Frontal cortex (tissue), 4 donors: ENCODE measurements around the gene KIF26B. TPM values are rescaled to one million over a fixed set of nuclear protein-coding genes. Genes with fewer than 3 reads are reported as not detected.

Experiments used
- DNase-seq, 2 donors: peaks; one replicate each; pipeline ENCODE4 v3.0.0; 2012; ENCODE audit warnings: low spot score in 2 of 2
- FAIRE-seq: peaks from 2 replicates; lab custom pipeline; 2012; peaks lifted over from hg19 to GRCh38; lab: Jason Lieb, UNC
- total RNA-seq: library from RNA; depleted of rRNA; stranded (reverse); fragments of >200 nt; gene quantifications from one replicate; pipeline ENCODE4 v1.2.3, GENCODE V29; 2014
- donor health status: control.
- donor health status: control.
- donor health status: control.

Gene KIF26B
- total RNA-seq, 1 donor from 2014 or later = 11.4 TPM

DNA sequence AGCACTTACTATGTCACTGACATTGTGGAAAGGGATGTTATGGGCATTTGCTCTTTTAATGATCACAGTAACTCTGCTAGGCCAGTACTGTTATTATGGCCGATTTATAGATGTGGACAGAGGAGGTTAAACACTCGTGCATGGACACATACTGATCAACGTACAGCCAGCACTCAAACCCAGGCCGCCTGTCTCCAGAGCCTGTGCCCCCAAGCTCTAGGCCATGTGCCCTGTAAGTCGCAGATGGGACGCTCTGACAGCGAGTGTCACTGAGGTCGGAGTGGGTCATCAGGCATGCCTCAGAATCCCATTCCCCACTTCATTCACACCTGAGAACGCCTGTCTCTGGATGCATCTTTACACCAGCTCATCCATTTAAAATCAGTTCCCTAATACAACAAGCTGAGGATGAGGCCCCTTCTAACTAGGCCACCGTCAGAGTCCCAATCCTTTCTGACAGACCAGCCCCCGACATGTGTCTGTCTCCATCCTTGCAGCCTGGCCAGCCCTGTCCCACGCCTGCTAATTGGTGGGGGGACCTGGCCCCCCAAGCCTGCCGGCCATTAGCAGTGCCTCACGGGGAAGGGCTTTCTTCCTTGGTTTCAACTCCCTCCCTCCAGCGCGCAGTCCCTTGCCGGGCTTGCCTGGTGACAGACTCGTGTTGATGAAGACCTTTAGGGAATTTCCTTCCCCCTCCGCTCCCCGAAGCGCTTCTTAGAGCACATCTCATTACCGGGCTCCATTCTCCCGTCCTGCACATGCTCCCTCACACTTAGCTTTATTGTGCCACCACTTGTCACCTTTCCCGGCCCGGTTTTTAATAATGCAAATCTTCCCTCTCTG lies 436.8 kb downstream of the KIF26B start:
- FAIRE-seq (no peak), DNase-seq (no peak)

DNA sequence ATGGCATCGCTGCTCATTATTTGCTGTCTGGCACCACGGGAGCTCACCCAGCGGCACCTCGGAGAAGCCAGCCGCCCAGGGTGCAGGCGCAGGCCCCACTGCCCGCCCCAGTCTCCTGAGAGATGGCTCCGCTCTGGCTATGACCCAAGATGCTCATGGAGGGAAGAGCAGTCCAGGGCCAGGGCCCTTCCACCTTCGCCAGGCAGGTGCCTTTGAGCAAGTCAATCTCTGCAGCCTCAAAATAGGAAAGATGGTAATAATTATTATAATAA lies 437.3 kb downstream of the KIF26B start:
- no peak for FAIRE-seq
- no peak for DNase-seq

DNA sequence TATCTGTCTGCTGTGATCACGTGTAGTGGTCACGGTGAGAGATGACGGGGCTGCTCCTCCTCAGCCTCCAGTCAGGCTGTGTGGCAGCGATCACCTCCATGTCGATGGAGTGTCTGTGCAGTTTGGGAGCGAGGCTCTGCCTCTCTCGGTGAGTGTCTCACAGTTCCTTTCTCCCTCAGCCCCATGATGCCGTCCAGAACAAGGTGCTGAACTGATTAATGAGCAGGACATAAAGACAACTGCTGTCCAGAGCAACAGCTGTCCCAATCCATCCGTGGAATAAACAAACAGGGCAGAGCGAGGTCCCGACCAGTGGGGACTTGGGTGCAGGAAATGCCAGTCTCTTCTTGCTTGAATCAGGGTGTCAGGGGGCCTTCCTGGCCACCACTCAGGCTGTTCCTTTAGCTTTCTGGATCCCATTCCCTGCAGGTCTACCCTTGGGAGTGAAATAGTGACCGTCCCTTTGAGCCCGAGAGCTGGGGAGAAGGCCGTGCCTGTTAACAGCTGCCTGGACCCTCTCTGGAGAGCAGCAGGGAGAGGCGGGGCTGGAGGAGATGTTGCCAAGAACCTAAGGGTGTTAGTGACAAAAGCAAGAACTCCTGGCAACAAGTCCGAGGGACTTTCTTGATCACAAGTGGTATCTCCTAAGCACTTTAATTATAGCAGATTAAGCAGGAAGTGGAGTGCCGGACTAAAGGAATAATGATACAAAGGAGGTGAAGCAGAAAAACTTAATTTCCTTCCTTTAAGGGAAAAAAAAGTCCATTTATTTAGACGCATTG lies 443.9 kb downstream of the KIF26B start:
- FAIRE-seq (no peak), DNase-seq (no peak)

DNA sequence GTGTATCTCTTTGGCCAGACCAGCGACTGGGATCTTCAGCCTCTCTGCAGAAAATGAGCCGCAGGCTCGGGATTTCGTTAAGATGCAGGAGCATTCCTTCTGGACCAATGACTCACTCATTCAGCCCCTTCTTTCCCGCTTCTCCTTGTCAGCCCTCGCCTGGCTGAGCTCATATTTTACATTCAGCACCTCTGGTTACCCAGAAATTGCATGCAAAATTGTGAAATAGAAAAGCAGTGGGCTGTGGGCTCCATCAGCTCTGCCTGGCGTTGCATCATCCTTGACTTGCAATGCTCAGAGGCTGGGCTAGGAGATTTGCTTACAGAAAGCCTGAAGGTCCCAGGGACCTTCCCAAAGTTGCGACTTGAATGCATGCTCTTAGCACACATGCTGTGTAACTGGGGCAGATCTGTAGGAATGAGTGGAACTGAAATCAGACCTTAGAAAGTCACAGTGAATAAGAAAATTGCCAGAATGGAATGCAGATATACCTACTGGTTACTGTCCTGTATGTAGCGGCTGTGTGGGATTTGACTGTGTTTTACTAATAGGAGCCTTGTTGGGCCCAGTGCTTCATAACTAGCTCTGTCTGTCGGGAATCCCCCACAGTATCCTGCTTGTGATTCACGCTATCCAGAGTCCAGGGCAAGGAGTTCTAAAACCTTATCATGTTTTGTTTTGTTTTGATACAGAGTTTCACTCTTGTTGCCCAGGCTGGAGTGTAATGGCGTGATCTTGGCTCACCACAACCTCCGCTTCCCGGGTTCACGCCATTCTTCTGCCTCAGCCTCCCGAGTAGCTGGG lies 444.8 kb downstream of the KIF26B start:
- FAIRE-seq (no peak), DNase-seq (no peak)

DNA sequence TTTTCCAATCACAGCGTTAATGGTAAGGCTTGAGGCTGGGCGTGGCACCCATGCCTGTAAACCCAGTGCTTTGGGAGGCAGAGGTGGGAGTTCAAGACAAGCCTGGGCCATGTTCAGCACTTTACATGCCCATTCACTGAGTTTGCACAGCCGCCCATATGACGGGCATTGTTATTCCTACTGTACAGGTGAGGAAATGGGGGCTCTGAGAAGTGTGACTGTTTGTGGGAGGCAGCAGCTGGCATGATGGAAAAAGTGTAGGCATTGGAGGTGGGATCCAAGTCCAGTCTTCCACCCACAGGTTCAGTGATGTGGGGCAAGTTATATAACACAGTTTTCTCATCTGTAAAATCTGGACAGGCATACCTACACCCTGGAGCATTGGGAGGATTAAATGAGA lies 445.9 kb downstream of the KIF26B start:
- FAIRE-seq (no peak), DNase-seq (no peak)

DNA sequence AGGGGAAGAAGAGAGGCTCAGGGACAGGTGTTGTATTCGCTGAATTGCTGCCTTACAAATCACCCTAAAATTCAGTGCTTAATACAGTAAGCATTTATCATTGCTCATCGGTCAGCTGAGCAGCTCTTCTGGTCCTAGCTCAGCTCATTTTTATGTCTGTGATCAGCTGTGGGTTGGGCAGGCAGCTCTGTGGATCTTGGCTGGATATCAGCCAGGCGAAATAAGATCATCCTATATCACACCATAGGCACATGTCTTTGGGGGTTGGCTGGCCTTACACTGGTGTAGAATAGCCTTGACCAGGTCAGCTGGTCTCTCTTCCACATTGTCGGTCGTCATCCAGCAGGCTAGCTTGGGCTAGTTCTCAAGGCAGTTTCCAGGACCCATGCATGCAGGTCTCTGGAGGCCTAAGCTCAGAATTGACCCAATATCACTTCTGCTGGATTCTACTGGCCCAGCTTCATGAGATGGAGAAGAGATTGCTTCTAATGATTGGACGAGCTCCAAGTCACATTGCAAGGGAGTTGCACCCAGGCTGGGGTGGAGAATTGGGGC lies 448.6 kb downstream of the KIF26B start:
- FAIRE-seq (no peak), DNase-seq (no peak)

DNA sequence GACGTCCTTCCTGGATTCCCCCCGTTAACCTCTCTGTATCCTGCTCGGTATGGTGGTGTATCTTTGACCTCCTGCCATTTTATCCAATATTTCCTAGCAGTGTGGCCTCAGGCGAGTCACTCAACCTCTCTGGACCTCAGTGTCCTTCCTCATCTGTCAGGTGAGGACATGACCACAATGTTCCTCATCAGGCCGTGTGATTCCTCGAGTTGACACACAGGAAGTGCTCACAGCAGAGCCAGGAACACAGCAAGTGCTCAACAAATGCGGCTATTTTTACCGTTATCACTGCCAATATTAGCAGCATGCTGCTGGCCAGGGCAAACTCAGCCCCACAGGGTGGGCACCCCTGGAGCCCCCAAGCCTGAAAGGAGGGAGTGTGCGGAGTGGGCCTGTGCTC lies 450.2 kb downstream of the KIF26B start:
- FAIRE-seq (no peak), DNase-seq (no peak)

DNA sequence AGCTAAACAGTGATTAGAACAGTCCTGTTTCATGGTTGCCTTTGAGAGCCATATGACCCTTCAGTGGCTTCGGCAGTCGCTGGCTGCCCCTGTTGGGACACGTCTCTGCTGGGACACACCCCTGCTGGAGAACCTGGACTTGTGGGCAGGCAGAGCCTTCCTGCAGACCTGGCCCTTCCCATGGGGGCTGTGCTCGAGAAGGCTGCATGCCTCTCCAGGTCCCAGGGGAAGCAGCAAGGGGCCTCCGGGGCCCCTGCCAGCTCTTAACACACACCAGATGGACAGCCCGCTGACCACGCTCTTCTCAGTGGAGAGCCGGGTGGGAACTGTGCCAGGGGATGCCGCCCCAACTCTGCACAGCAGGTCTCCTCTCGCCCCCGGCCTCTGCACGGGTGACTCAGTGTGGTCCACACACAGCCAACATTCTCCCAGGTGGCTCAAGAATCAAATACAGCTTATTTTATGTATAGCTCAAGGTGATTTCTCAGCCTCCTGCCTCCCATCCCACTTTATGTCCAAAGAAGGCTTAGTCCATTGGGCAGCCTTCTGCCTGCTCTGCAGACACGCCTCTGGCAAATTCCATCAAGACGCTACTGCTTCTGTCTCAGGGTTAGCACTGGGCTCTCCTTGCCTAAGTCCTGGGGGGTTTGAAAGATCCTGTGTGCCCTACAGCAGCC lies 450.8 kb downstream of the KIF26B start:
- DNase-seq (no peak), FAIRE-seq (no peak)

DNA sequence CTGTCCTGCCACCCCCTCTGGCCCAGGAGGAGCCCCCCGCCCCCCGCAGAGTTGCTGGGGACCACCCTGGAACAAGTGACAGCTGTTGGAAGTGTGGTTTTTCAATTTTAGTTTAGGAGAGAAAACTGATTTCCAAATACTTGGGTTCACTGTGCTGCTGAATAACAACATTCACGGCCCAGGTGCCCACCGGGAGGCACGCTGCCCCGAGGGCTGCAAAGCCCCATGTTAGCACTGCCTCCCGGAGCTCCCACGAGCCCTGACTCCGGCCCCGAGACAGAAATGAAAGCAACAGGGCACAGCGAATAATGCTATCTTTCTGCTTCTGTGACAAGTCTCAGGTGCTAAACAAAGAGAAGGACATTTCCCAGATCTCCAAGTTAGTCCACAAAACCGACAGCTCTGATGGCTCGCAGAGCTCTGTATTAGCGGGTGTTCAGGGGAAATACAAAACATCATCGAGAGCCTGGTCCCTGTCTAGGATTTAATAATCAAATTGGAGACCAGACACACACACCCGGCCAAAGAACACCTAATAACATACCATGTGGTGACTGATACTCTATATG lies 451.5 kb downstream of the KIF26B start:
- FAIRE-seq (no peak), DNase-seq (no peak)

DNA sequence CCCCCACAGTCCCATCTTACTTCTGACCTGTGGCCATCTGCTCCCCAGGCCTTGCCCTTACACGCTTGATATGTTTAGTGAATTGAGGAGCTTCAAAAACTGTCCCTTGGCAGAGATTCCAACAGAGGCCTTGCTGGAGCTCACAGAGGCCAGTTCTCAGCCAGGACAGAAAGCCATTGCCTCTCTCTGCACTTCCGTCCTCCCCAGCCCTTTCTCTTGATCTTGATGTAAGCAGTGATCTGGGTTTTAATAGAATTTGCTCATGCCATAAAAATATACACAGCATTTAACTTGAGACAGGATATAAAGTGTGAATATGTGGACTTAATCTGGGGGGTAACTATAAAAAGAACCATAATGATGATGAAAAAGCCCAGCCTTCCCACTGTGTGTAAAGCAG lies 453.5 kb downstream of the KIF26B start:
- FAIRE-seq (no peak), DNase-seq (no peak)

DNA sequence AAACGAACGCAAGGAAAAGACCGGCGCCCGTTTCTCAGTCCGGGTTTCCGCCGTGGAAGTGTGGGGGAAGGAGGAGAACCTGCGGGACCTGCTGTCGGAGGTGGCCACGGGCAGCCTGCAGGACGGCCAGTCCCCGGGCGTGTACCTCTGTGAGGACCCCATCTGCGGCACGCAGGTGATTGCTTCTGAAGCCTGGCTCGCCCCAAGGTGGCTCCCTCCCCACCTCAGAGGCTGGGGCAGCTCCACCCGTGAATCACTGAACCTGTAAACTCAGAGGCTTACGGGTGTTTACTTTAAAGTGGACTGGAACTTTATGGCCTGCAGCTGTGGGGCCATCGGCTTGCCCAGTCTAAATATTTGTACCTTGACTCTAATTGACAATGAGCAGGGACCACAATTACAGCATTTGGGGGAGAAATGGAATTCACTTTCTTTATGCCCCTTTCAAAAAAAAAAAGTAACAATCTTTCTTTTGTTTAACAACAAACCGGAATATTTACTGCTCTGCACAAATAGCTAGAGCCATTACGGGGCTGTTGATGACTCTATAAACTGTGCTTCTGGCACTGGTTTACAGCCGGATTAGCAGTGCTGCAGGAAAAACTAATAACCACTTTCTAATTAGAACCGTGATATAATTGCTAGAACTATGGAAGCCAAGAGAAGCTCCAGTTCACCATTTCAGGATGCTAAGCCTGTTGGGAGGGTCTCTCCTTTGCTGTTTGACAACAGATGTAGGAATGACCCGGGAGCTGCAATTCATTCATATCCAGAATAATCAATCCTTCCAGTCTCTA lies 454.8 kb downstream of the KIF26B start:
- no peak for FAIRE-seq
- no peak for DNase-seq

DNA sequence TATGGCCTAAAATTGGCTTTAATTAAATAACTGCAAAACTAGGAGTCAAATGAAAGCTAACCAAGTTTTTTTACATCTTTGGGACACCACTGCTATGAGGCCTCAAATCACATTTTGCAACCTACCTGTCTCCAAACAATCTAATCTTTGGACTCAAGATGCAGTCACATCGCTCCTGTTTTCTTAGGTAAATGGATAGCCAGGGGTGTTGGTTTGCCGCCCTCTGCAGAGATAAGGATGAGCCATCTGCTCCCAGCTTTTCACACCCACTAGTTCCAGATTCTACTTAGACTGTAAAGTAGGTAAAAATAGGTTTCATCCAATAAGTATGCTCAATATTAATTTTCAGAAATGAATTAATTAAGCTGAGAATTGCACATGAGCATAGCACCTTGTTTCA lies 456.5 kb downstream of the KIF26B start:
- DNase-seq (no peak), FAIRE-seq (no peak)

DNA sequence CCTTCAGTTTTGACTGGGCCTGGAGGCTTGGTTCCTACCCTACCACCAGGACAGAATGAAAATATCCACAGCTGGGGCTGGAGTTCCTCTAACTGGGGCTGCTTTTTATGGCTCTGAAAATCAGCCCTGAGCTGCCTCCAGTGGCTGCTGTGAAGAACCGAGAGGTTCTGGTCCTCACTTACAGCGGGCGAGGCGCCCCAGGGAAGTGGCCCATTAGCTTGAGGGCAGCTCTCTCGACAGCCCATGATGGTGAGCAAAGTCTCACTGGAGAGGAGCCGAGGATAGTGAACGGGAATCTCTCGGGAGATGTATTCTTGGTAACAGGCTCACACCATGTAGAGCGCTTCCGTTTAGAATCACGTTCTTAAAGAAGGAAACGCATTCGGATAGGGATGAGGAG lies 459.7 kb downstream of the KIF26B start:
- FAIRE-seq (no peak), DNase-seq (no peak)

DNA sequence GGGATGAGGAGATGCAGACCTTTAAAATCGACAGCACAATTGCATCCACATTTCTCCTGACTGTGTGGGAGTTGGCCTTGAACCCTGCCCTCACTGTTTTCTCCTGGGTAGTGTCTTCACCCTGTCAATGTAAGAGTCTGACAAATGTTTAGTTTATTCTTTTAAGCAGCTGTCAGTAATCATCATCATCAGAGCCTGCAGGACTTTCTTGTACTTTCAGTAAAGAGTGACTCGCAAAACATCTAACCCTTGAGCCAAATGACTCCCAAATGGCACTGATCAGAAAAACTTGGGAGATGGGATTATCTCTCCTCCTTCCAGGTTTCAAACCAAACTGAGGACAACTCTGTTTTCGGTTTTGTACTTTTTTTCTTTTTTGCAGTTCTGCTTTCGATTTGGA lies 460.2 kb downstream of the KIF26B start:
- FAIRE-seq = no peak
- DNase-seq = no peak

DNA sequence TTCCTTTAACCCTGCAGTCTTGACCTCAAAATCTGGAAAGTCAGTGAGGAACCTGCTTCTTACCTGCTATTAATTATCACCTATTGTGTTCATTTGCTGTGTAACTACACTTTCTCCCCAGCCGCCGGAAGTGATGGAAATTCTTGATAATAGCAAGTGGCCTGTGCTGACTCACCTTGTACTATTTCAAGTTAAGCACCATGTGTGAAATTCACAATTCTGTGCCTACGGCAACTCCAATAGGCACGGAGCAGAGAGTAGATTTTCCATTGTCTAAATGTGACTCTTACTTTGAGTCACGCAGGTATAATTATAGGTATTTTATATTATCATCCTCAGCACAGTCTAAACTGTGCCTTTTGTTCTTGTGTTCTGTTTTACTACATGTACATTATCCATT lies 466.8 kb downstream of the KIF26B start:
- no peak for FAIRE-seq
- DNase-seq = no peak

DNA sequence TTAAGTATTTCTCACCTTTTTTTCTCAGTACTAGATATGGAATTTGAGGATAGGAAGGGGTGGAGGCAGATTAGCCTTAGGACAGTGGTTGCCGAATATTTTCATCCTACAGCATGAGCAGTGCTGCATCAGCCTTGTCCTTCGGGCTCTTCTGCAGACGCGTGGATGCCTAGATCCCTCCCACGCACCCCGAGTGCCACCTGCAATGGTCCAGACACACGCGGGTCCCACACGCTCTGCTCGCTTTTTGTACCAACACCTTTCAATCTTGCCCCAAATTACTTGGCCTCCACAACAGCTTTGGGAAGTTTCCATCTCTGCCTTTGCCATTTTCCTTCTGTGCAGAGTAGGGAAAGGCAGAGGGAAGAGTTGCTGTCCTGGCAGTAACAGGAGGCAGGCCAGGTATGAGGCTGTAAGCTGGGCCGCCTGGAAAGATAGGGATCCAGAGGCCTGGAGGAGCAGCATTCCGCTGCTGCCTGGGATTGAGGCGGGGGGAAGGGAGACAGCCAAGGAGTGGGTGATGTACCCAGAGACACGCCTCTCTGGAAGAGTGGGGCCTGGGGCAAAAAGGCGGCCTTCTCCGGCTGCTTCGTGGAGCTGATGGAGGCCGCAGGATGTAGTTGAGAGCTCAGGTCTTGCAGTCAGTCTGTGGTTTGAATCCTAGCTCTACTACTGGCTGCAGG lies 467.7 kb downstream of the KIF26B start:
- no peak for DNase-seq
- no peak for FAIRE-seq

DNA sequence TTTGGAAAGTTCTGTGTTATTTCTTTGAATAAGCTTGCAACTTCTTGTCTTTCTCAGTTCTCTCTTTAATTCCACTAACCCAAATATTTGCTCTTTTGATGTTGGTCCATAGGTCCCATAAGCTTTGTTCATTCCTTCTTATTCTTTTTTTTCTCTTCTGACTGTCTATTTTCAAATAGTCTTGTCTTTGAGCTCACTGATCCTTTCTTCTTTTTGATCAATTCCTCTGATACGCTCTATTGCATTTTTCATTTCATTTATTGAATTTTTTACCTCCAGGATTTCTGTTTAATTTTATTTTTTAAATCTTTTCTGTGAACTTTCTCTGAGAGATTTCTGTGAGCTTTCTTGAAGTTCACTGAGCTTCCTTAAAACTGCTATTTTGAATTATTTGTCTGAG lies 486.6 kb downstream of the KIF26B start:
- FAIRE-seq = no peak

DNA sequence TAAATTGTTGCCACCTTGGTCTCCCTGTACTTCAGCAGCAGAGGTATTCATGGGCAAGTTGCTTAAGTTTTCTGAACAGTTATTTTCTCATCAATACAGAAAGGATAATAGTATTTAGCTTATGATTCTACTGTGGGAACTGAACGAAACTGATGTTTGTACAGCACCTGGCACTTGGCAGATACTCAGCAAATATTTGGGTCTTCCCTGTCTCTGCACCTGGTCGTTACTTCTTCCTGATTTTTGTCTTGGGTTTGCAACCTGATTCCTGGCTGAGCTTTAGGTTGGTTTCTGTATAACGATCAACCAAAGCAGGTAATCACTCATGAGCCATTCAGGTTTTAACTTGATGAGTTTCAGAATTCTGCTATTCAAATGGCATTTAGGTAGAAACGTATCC lies 490.6 kb downstream of the KIF26B start:
- DNase-seq = no peak
- FAIRE-seq = no peak

More for the DNA sequence above, 486.6 kb downstream of the KIF26B start:
- DNase-seq = no peak
